Natural killer cell (primary cell): Measurements from ENCODE around the gene ABCG4. TPM values are rescaled to one million over a fixed set of nuclear protein-coding genes. Genes with fewer than 3 reads are reported as not detected.

Experiments
- ATAC-seq, 3 donors: fragments of 150-1000 bp in 2 of 3; fragments of 200-7000 bp in 1 of 3; cut with Tn5 transposase; 1 replicate in 1 of 3; 2 replicates in 2 of 3; pipeline ENCODE4 v1.10.0; 2021; ENCODE audit warnings: mild to moderate bottlenecking in 2 of 3, moderate library complexity in 2 of 3
- DNase-seq, 2 donors: peaks; one replicate each; pipeline versions ENCODE4 v3.0.0 to v3.0.0-alpha.2; 2013 to 2021; ENCODE audit warnings: mixed read lengths in 1 of 2
- H3K27ac ChIP-seq: one replicate; pipeline ENCODE4 v1.5.1; 2013; ENCODE audit warnings: mild to moderate bottlenecking, low read length
- H3K27me3 ChIP-seq: one replicate; pipeline ENCODE4 v1.6.1; 2013; ENCODE audit warnings: low read length; ENCODE audit not compliant: control insufficient read depth, insufficient read depth
- H3K36me3 ChIP-seq: one replicate; pipeline ENCODE4 v1.6.1; 2013; ENCODE audit warnings: low read length; ENCODE audit not compliant: control insufficient read depth, insufficient read depth
- H3K4me1 ChIP-seq: one replicate; pipeline ENCODE4 v1.6.1; 2013; ENCODE audit warnings: low read length; ENCODE audit not compliant: control insufficient read depth, insufficient read depth
- H3K4me3 ChIP-seq: one replicate; pipeline ENCODE4 v1.5.1; 2013; ENCODE audit warnings: low read length
- H3K9me3 ChIP-seq: one replicate; pipeline ENCODE4 v1.6.1; 2013; ENCODE audit warnings: low read length; ENCODE audit not compliant: control insufficient read depth, insufficient read depth
- H3K27ac Mint-ChIP-seq, 2 donors: one replicate each; pipeline ENCODE4 v1.8.0; 2022; ENCODE audit warnings: mild to moderate bottlenecking in 2 of 2, mixed read lengths in 2 of 2, moderate library complexity in 1 of 2
- H3K27me3 Mint-ChIP-seq, 2 donors: one replicate each; pipeline ENCODE4 v1.8.0; 2022; ENCODE audit warnings: low read depth in 2 of 2, mixed read lengths in 2 of 2
- H3K36me3 Mint-ChIP-seq: one replicate; pipeline ENCODE4 v1.8.0; 2022; ENCODE audit warnings: mixed read lengths
- H3K4me1 Mint-ChIP-seq, 2 donors: one replicate each; pipeline ENCODE4 v1.8.0; 2022; ENCODE audit warnings: mixed read lengths in 2 of 2
- H3K4me3 Mint-ChIP-seq: one replicate; pipeline ENCODE4 v1.8.0; 2022; ENCODE audit warnings: mild to moderate bottlenecking, moderate library complexity, mixed read lengths
- H3K9me3 Mint-ChIP-seq, 2 donors: one replicate each; pipeline ENCODE4 v1.8.0; 2022; ENCODE audit warnings: mixed read lengths in 2 of 2
- WGBS: methylation state at CpG from one replicate; pipeline ENCODE4 v1.1.7; 2013; ENCODE audit warnings: missing lambda C conversion rate; ENCODE audit not compliant: insufficient coverage; 5-methylcytosine and 5-hydroxymethylcytosine counted together
- intact Hi-C: fragments of 100-400 bp; cut with micrococcal nuclease; formaldehyde crosslinking; loops from one replicate; pipeline ENCODE4 v1.14.2; 2022
- total RNA-seq, 4 donors: library from RNA; stranded (reverse); fragments of 120-200 nt in 1 of 4; gene quantifications; one replicate each; pipeline versions ENCODE4 v1.2.3 to v1.2.4, GENCODE V29; 2013 to 2022
- TF ChIP-seq, protein P1 (sequence below): fragments of 200-600 bp; IDR thresholded peaks from one replicate; pipeline ENCODE4 v1.8.0; 2022; ENCODE audit warnings: antibody characterized with exemption

The ABCG4 gene
- total RNA-seq, 3 donors from 2014 or later (not counting 1 experiment from before 2014, with no cell fraction given): 0.09 TPM; not detected in 2

DNA sequence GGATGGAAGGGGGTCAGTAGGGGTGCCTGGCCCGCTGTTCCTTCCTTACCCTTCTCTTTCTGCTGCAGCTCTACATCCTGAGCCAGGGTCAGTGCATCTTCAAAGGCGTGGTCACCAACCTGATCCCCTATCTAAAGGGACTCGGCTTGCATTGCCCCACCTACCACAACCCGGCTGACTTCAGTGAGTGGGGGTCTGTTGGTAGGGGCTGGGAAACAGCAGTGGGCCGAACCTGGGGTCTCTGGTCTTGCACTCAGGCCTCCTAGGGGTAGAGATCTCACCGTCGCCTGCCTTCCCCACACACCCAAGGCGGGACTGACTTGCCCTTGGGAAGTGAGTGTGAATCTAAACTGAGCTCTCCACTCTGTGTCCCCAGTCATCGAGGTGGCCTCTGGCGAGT, 7.6 kb downstream of the ABCG4 start:
- H3K27ac ChIP-seq: no peak overlapping the region
- H3K4me1 ChIP-seq: no peaks in the 10 kb centered on the region
- ATAC-seq (no peak), DNase-seq (no peak)
- no peaks in the 10 kb centered on the region for H3K9me3 ChIP-seq
- H3K27me3 ChIP-seq: no peaks in the 10 kb centered on the region
- 94% methylated on average over 5 of the region's 10 CpGs for WGBS
- no peak overlapping the region for H3K27ac Mint-ChIP-seq
- TF ChIP-seq, protein P1, sequence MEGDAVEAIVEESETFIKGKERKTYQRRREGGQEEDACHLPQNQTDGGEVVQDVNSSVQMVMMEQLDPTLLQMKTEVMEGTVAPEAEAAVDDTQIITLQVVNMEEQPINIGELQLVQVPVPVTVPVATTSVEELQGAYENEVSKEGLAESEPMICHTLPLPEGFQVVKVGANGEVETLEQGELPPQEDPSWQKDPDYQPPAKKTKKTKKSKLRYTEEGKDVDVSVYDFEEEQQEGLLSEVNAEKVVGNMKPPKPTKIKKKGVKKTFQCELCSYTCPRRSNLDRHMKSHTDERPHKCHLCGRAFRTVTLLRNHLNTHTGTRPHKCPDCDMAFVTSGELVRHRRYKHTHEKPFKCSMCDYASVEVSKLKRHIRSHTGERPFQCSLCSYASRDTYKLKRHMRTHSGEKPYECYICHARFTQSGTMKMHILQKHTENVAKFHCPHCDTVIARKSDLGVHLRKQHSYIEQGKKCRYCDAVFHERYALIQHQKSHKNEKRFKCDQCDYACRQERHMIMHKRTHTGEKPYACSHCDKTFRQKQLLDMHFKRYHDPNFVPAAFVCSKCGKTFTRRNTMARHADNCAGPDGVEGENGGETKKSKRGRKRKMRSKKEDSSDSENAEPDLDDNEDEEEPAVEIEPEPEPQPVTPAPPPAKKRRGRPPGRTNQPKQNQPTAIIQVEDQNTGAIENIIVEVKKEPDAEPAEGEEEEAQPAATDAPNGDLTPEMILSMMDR: no peak
- H3K27me3 Mint-ChIP-seq: peaks cover 29 to 36% of the 10 kb centered on the region in 2 donors
- H3K4me3 ChIP-seq: no peak overlapping the region
- intact Hi-C loops: no loop called here
- H3K36me3 Mint-ChIP-seq: no peaks in the 10 kb centered on the region
- H3K36me3 ChIP-seq: no peaks in the 10 kb centered on the region
- no peaks in the 10 kb centered on the region for H3K9me3 Mint-ChIP-seq
- H3K4me3 Mint-ChIP-seq: no peak overlapping the region
- peaks cover 0 to 7% of the 10 kb centered on the region in 2 donors for H3K4me1 Mint-ChIP-seq

DNA sequence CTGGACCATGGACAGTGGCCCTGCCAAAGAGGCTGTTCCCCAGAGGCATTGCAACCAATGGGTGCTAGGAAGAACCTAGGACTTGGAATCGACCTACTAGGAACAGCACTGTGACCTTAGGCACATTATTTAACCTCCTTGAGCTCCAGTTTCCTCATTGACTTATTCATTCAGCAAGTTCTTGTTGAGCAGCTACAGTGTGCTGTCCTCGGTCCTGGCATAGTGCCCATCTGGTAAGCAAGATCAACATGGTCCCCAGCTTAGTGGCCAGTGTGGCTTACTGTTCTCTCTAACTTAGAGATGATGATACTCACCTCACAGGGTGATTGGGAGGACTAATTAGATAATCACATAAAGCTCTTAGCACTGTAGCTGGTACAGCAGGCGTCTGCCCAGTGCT, 8.2 kb downstream of the ABCG4 start:
- Histone ChIP-seq H3K36me3 (no peaks in the 10 kb centered on the region), H3K9me3 (no peaks in the 10 kb centered on the region), H3K27ac (no peak overlapping the region), H3K4me3 (no peak overlapping the region), H3K27me3 (no peaks in the 10 kb centered on the region), H3K4me1 (no peaks in the 10 kb centered on the region)
- TF ChIP-seq, protein P1: no peak
- H3K4me1 Mint-ChIP-seq: peaks cover 0 to 7% of the 10 kb centered on the region in 2 donors
- peaks cover 29 to 30% of the 10 kb centered on the region in 2 donors for H3K27me3 Mint-ChIP-seq
- 68% methylated on average over 2 of the region's 3 CpGs for WGBS
- no peaks in the 10 kb centered on the region for H3K36me3 Mint-ChIP-seq
- H3K27ac Mint-ChIP-seq: no peak overlapping the region
- intact Hi-C loops: no loop called here
- ATAC-seq (no peak), DNase-seq (no peak)
- no peaks in the 10 kb centered on the region for H3K9me3 Mint-ChIP-seq
- no peak overlapping the region for H3K4me3 Mint-ChIP-seq

DNA sequence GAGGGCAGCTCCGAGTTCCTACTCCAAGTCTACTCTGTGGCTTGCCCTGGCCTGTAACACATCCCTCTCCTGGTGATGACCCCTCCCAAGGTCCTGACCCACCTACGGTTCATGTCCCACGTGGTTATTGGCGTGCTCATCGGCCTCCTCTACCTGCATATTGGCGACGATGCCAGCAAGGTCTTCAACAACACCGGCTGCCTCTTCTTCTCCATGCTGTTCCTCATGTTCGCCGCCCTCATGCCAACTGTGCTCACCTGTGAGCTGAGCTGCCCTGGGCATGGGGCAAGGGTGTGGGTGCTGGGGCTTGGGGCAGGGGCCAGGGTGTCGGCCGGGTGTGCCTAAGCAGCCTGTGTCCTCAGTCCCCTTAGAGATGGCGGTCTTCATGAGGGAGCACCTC, 9.6 kb downstream of the ABCG4 start:
- Histone ChIP-seq H3K27me3 (no peaks in the 10 kb centered on the region), H3K9me3 (no peaks in the 10 kb centered on the region), H3K27ac (no peak overlapping the region), H3K4me1 (no peaks in the 10 kb centered on the region), H3K4me3 (no peak overlapping the region), H3K36me3 (no peaks in the 10 kb centered on the region)
- intact Hi-C loops: no loop called here
- WGBS: 91% methylated on average over 13 of the region's 13 CpGs
- Mint-ChIP-seq H3K4me3 (no peak overlapping the region), H3K36me3 (no peaks in the 10 kb centered on the region), H3K27ac (no peak overlapping the region), H3K27me3 (peaks cover 19 to 21% of the 10 kb centered on the region in 2 donors), H3K9me3 (no peaks in the 10 kb centered on the region), H3K4me1 (peaks cover 0 to 7% of the 10 kb centered on the region in 2 donors)
- DNase-seq: no peak
- ATAC-seq: no peak
- TF ChIP-seq, protein P1: no peak

DNA sequence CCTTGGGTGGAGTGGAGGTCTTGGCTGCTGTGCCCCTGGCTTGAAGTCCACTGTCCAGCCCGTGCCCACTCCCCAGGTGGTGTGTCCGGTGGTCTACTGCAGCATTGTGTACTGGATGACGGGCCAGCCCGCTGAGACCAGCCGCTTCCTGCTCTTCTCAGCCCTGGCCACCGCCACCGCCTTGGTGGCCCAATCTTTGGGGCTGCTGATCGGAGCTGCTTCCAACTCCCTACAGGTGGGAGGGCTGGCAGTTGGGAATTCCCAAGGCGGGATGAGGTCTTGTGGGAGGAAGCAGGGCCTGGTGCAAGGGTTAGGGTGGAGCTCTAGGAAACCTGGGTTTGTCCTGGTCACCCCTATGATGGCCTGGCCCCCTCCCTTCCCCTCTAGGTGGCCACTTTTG, 11.3 kb downstream of the ABCG4 start:
- WGBS: 91% methylated on average over 9 of the region's 9 CpGs
- no peaks in the 10 kb centered on the region for H3K27me3 ChIP-seq
- Mint-ChIP-seq H3K36me3 (no peaks in the 10 kb centered on the region), H3K4me1 (peaks cover 0 to 7% of the 10 kb centered on the region in 2 donors), H3K4me3 (no peak overlapping the region), H3K27ac (no peak overlapping the region), H3K27me3 (peaks cover 8 to 10% of the 10 kb centered on the region in 2 donors), H3K9me3 (no peaks in the 10 kb centered on the region)
- H3K4me1 ChIP-seq: no peaks in the 10 kb centered on the region
- no peak overlapping the region for H3K4me3 ChIP-seq
- no peaks in the 10 kb centered on the region for H3K36me3 ChIP-seq
- no peak for DNase-seq
- intact Hi-C loops: no loop called here
- no peaks in the 10 kb centered on the region for H3K9me3 ChIP-seq
- no peak overlapping the region for H3K27ac ChIP-seq
- TF ChIP-seq, protein P1: no peak
- no peak for ATAC-seq
